GM10248 (cell line): ENCODE data around the gene CELA2B.

Source experiments
- CTCF ChIA-PET: fragments of 300-600 bp; sonication (Branson Sonifier 250); formaldehyde crosslinking; extraction: SDS; loops from one replicate; lab custom pipeline; 2021; ENCODE audit warnings: antibody characterized with exemption; lab: Yijun Ruan, JAX
- POLR2A ChIA-PET: fragments of 350-650 bp; sonication (Branson Sonifier 250); formaldehyde crosslinking; extraction: SDS; loops from one replicate; lab custom pipeline; 2020; ENCODE audit warnings: antibody characterized with exemption; lab: Yijun Ruan, JAX
- DNase-seq: peaks from one replicate; pipeline ENCODE4 v3.0.0; 2012; ENCODE audit errors: extremely low spot score
- CTCF ChIP-seq: IDR thresholded peaks from 2 replicates; pipeline ENCODE4 v1.5.1; 2012; ENCODE audit warnings: mild to moderate bottlenecking, low read depth; ENCODE audit errors: extremely low read depth, missing control alignments, control extremely low read depth

CELA2B gene

GRCh38 chr1:15523104-15524020, 47.5 kb downstream of the CELA2B start:
- ChIA-PET CTCF (no interaction called here), POLR2A (interaction anchor here (0.6 kb wide), 1 partner anchor 162 kb away, joined by 7 read pairs; no protein-coding TSS in a partner anchor)
- TF ChIP-seq CTCF = no peak
- no peak for DNase-seq

- TF ChIP-seq CTCF = no peak
- POLR2A ChIA-PET = interaction anchor here (0.6 kb wide), 1 partner anchor 162 kb away, joined by 7 read pairs; no protein-coding TSS in a partner anchor
- CTCF ChIA-PET = no interaction called here
- DNase-seq = no peak
Observed at GRCh38 chr1:15524021-15524282, 48.0 kb downstream of the CELA2B start, which contains the start of gene CASP9. Gene CASP9 (minus strand): TSS chr1:15524215. CDS start chr1:15524200, 15 bp downstream.

DNA sequence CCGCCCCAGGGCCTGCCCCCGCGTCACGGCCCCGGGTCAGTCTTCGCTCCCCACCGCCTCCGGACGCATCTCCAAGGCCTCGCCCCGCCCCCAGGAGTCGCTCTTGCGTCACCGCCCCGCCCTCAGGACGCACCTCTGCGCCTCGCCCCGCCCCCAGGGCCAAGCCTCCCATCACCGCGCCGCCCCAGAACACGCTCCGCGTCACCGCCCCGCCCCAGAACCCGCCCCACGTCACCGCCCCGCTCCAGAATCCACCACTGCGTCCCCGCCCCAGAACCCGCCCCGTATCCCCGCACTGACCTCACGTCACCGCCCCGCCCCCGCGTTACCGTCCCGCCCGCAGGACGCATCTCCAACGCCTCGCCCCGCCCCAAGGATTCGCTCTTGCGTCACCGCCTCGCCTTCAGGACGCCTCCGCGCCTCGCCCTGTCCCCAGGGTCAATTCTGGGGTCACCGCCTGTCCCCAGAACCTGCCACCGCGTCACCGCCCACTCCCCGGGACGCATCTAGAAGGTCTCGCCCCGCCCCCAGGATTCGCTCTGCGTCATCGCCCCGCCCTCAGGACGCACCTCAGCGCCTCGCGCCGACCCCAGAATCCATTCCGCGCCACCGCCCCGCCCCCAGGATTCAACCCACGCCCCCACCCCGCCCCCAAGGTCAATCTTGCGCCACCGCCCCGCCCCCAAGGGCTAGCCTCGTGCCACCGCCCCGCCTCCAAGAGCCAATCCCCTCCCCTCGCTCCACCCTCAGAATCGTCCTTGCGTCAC, 48.6 kb downstream of the CELA2B start:
- TF ChIP-seq CTCF = no peak
- POLR2A ChIA-PET = no interaction called here
- DNase-seq = peak; percentile 96
- CTCF ChIA-PET = no interaction called here

DNA sequence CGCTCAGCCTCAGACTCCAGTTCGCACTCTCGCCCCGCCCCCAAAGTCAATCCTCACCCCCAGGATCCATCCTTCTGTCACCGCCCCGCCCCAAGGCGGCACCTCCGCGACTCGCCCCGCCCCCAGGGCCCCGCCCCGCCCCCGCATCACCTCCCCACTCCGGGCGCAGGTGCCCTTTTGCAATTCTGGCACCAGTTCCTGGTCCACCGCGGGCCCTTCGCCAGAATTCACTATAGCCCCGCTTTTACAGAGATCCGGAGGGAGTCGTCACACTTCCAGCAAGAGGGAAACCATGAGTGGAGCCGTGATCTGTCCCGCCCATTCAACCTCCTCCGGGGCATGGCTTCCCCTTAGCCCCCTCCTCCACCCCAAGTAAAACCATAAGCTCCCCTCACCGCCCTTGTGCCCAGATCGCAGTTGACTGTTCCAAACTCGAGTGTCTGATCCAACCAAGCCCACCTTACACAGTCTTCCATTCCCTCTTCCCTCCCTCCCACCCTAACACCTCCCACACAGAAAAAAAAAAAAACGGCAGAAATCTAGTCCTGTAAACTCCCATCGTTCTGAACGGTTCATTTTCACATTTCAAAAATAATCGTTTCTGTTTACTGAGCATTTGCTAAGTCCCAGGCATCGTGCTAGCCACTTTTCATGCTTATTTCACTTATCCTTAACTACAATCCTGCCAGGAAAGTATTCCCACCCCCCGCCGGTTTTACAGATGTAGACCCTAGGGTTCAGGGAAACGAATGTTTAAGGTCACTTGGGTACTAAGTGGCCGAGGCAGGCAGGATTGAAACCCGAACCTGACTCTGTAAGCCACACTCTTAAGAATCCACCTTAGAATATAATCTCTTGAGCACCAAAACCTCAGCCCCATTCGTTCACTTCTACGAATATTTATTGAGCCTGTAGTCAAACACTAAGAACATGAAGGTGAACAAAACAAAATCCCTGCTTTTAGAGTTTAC, 49.4 kb downstream of the CELA2B start:
- no peak for TF ChIP-seq CTCF
- POLR2A ChIA-PET = no interaction called here
- CTCF ChIA-PET = no interaction called here
- DNase-seq = no peak

DNA sequence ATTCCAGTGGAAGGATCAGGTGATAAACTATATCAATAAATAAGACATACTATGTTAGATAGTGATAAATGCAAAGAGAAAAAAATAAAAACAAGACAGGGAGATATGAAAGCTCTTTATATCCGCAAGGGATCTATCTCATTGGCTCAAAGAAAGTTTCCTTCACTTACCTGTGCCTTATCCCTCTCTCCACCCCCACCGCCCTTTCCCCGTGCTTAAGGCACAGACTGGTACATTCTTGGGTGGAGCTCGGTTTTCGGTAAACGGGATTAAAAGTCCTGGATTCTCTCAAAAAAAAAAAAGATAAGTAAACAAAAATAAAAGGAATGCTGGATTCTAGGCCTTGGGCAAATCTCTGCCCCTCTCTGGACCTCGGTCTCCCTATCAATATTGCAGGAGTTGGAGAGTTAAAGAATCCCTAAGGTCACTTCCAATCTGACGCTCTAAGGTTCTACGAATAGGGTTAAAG, 50.2 kb downstream of the CELA2B start:
- CTCF ChIA-PET = no interaction called here

More for the DNA sequence above, 50.2 kb downstream of the CELA2B start:
- no peak for TF ChIP-seq CTCF
- no peak for DNase-seq
- POLR2A ChIA-PET = interaction anchor here (0.9 kb wide), 1 partner anchor 1774 kb away, joined by 4 read pairs; no protein-coding TSS in a partner anchor
